ENCODE data around the gene SH3RF3. TPM values are rescaled to one million over a fixed set of nuclear protein-coding genes. Genes with fewer than 3 reads are reported as not detected.

The SH3RF3 gene
- total RNA-seq, 1 experiment from 2014 or later = not detected

DNA sequence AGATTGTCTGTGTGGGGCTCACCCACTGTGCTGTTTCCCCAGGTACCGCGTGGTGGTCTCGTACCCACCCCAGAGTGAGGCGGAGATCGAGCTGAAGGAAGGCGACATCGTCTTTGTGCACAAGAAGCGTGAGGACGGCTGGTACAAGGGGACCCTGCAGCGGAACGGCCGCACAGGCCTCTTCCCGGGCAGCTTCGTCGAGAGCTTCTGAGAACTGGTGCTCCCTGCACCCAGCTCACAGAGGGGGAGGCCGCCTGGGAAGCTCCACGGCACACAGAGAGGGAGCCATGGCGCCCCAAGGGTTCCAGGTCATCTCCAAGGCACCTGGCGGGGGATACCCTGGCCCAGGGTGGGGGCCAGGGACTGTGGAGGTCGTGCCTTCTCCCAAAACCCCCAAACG is 372.5 kb downstream of the SH3RF3 start:
- H3K36me3 ChIP-seq (ENCODE audit: control insufficient read depth in 1 of 2, insufficient read depth in 2 of 2, low read length in 2 of 2) = no peaks in the 10 kb centered on the region

DNA sequence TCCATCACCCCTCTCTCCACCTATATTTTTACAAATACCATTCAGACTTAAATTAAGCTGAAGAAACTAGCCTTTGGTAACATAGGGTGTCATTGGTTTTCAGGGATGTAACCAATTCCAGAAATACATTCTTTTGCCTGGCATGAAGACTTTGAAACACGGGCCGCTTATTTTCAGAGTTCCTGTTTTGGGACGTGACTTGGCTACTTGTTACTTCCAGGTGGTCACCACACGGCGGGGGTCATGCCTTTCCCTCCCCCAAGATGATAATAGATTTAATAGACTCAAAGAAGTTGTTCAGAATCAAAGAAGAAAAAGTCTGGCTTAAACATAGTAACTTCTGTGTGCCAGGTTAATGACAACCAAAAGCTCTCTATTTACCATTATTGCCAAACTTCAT is 374.2 kb downstream of the SH3RF3 start:
- Histone ChIP-seq H3K79me2 (ENCODE audit: insufficient read depth, low read length) (no peaks in the 10 kb centered on the region), H3K36me3 (ENCODE audit: control insufficient read depth in 1 of 2, insufficient read depth in 2 of 2, low read length in 2 of 2) (no peaks in the 10 kb centered on the region), H3K4me3 (replicated peaks in 1 of 2; ENCODE audit: low read depth in 1 of 2, low read length in 2 of 2) (no peak overlapping the region), H3K27ac (ENCODE audit: low read depth, low read length) (no peak overlapping the region), H2AFZ (ENCODE audit: low read depth, low read length, poor library complexity, severe bottlenecking) (no peak overlapping the region), H3K9me2 (ENCODE audit: insufficient read depth) (no peaks in the 10 kb centered on the region), H3K9ac (ENCODE audit: low read length) (no peak overlapping the region), H3K4me2 (ENCODE audit: low read length) (no peak overlapping the region), H3K4me1 (ENCODE audit: control insufficient read depth in 1 of 2, insufficient read depth in 2 of 2, low read length in 2 of 2) (peaks cover 0 to 3% of the 10 kb centered on the region in 2 experiments; a peak in 1 of 4 replicates), H4K20me1 (ENCODE audit: insufficient read depth) (no peaks in the 10 kb centered on the region), H3K9me3 (ENCODE audit: control insufficient read depth in 1 of 2, insufficient read depth in 1 of 2, low read depth in 1 of 2, low read length in 2 of 2) (no peaks in the 10 kb centered on the region), H3K27me3 (ENCODE audit: insufficient read depth, low read length) (no peaks in the 10 kb centered on the region)
- no TSS peak for BruUV-seq (replicated peaks)
- ChIA-PET RAD21 (ENCODE audit: low non-redundant PET in 1 of 2, low total read pairs in 2 of 2, uncharacterized antibody in 2 of 2, unreplicated experiment in 2 of 2) (no interaction called here), CTCF (no interaction called here), POLR2A (no interaction called here)
- TF ChIP-seq ZFX (IDR thresholded peaks at IDR 0.05) = no peak
- TF ChIP-seq, protein P1, sequence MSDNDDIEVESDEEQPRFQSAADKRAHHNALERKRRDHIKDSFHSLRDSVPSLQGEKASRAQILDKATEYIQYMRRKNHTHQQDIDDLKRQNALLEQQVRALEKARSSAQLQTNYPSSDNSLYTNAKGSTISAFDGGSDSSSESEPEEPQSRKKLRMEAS (IDR thresholded peaks at IDR 0.05) = no peak
- no peak for TF ChIP-seq SIN3A (IDR thresholded peaks at IDR 0.05; ENCODE audit: low read depth)
- TF ChIP-seq EZH2phosphoT487 (IDR thresholded peaks at IDR 0.05; ENCODE audit: borderline replicate concordance) = no peak
- no peak for TF ChIP-seq SP1 (IDR thresholded peaks at IDR 0.05; ENCODE audit: low read depth)
- TF ChIP-seq RAD21 (IDR thresholded peaks at IDR 0.05; ENCODE audit: low read depth) = no peak
- TF ChIP-seq TCF7L2 (IDR thresholded peaks at IDR 0.05; ENCODE audit: borderline replicate concordance, extremely low read depth, insufficient read depth, insufficient read length) = no peak
- TF ChIP-seq POLR2A (IDR thresholded peaks at IDR 0.05; ENCODE audit: borderline replicate concordance, extremely low read depth, insufficient read depth, insufficient read length) = no peak
- TF ChIP-seq YY1 (IDR thresholded peaks at IDR 0.05; ENCODE audit: extremely low read depth, insufficient replicate concordance, low read depth, low read length) = no peak
- TF ChIP-seq SRF (IDR thresholded peaks at IDR 0.05; ENCODE audit: low read depth) = no peak
- no peak for TF ChIP-seq ELF1 (IDR thresholded peaks at IDR 0.05; ENCODE audit: borderline replicate concordance, low read depth)
- TF ChIP-seq ZNF274 (IDR thresholded peaks at IDR 0.05; ENCODE audit: low read depth, low read length) = no peak
- DNase-seq (ENCODE audit: low read depth, low spot score) = no peak
- intact Hi-C loops (cut with micrococcal nuclease) = no loop called here
- ATAC-seq = no peak

More for the DNA sequence above, 372.5 kb downstream of the SH3RF3 start:
- TF ChIP-seq JUND (IDR thresholded peaks at IDR 0.05) (no peak), SP1 (IDR thresholded peaks at IDR 0.05; ENCODE audit: low read depth) (no peak), RAD21 (IDR thresholded peaks at IDR 0.05; ENCODE audit: low read depth) (no peak), EZH2 (IDR thresholded peaks at IDR 0.05) (no peak), EZH2phosphoT487 (IDR thresholded peaks at IDR 0.05; ENCODE audit: borderline replicate concordance) (no peak), ELF1 (IDR thresholded peaks at IDR 0.05; ENCODE audit: borderline replicate concordance, low read depth) (no peak), YY1 (IDR thresholded peaks at IDR 0.05; ENCODE audit: extremely low read depth, insufficient replicate concordance, low read depth, low read length) (no peak), EGR1 (IDR thresholded peaks at IDR 0.05; ENCODE audit: low read depth) (no peak)
- Histone ChIP-seq H3K79me2 (ENCODE audit: insufficient read depth, low read length) (no peaks in the 10 kb centered on the region), H3K27ac (ENCODE audit: low read depth, low read length) (no peak overlapping the region), H3K4me3 (replicated peaks in 1 of 2; ENCODE audit: low read depth in 1 of 2, low read length in 2 of 2) (no peak overlapping the region), H3K9me3 (ENCODE audit: control insufficient read depth in 1 of 2, insufficient read depth in 1 of 2, low read depth in 1 of 2, low read length in 2 of 2) (no peaks in the 10 kb centered on the region), H3K4me2 (ENCODE audit: low read length) (no peak overlapping the region), H4K20me1 (ENCODE audit: insufficient read depth) (no peaks in the 10 kb centered on the region), H3K9me2 (ENCODE audit: insufficient read depth) (no peaks in the 10 kb centered on the region), H3K27me3 (ENCODE audit: insufficient read depth, low read length) (no peaks in the 10 kb centered on the region), H2AFZ (ENCODE audit: low read depth, low read length, poor library complexity, severe bottlenecking) (no peak overlapping the region), H3K4me1 (ENCODE audit: control insufficient read depth in 1 of 2, insufficient read depth in 2 of 2, low read length in 2 of 2) (peaks cover 0 to 3% of the 10 kb centered on the region in 2 experiments; a peak in 1 of 4 replicates), H3K9ac (ENCODE audit: low read length) (no peak overlapping the region)
- ChIA-PET CTCF (no interaction called here), RAD21 (ENCODE audit: low non-redundant PET in 1 of 2, low total read pairs in 2 of 2, uncharacterized antibody in 2 of 2, unreplicated experiment in 2 of 2) (no interaction called here), POLR2A (no interaction called here)
- BruUV-seq (replicated peaks) = no TSS peak
- ATAC-seq (no peak), DNase-seq (ENCODE audit: low read depth, low spot score) (no peak)
- intact Hi-C loops (cut with micrococcal nuclease) = no loop called here

Data from HCT116 (cell line).